Activated CD8-positive, alpha-beta T cell treated with anti-CD3 and anti-CD28 coated beads for 36 hours (primary cell): ENCODE data around the gene THADA. TPM values are rescaled to one million over a fixed set of nuclear protein-coding genes. Genes with fewer than 3 reads are reported as not detected.

Experiments
- ATAC-seq: fragments of 200-7000 bp; cut with Tn5 transposase; one replicate; pipeline ENCODE4 v1.10.0; 2021; ENCODE audit warnings: mild to moderate bottlenecking, moderate library complexity
- CTCF ChIA-PET: fragments of 350-600 bp; sonication (Branson Sonifier 250); formaldehyde crosslinking; loops from one replicate; lab custom pipeline; 2021; ENCODE audit warnings: antibody characterized with exemption; lab: Charles Lee
- POLR2A ChIA-PET: fragments of 350-600 bp; sonication (Branson Sonifier 250); formaldehyde crosslinking; loops from one replicate; lab custom pipeline; 2021; ENCODE audit warnings: antibody characterized with exemption; lab: Charles Lee
- DNase-seq: peaks from one replicate; pipeline ENCODE4 v3.0.0-alpha.2; 2020
- H3K27ac Mint-ChIP-seq: one replicate; pipeline ENCODE4 v1.8.0; 2021; ENCODE audit warnings: mild to moderate bottlenecking, mixed read lengths
- H3K27me3 Mint-ChIP-seq: one replicate; pipeline ENCODE4 v1.8.0; 2021; ENCODE audit warnings: mixed read lengths
- H3K36me3 Mint-ChIP-seq: one replicate; pipeline ENCODE4 v1.8.0; 2021; ENCODE audit warnings: low read depth, mixed read lengths
- H3K4me1 Mint-ChIP-seq: one replicate; pipeline ENCODE4 v1.8.0; 2021; ENCODE audit warnings: low read depth, mixed read lengths
- H3K4me3 Mint-ChIP-seq: one replicate; pipeline ENCODE4 v1.8.0; 2021; ENCODE audit warnings: mild to moderate bottlenecking, moderate library complexity, mixed read lengths
- H3K9me3 Mint-ChIP-seq: one replicate; pipeline ENCODE4 v1.8.0; 2021; ENCODE audit warnings: mixed read lengths
- intact Hi-C: fragments of 100-400 bp; cut with micrococcal nuclease; formaldehyde crosslinking; loops from one replicate; pipeline ENCODE4 v1.10.0; 2022
- total RNA-seq, 2 experiments: library from RNA; stranded (reverse); gene quantifications; one replicate each; pipeline ENCODE4 v1.2.3, GENCODE V29; 2021
- TF ChIP-seq, protein P1 (sequence below): fragments of 200-600 bp; IDR thresholded peaks from one replicate; pipeline ENCODE4 v1.8.0; 2022; ENCODE audit warnings: antibody characterized with exemption, mild to moderate bottlenecking

Gene THADA
- total RNA-seq, 2 experiments from 2014 or later: 31.3 to 31.6 TPM

GRCh38 chr2:43333101-43333655 lies 262.7 kb downstream of the THADA start:
- peaks cover 9% of the 10 kb centered on the region for H3K36me3 Mint-ChIP-seq
- ChIA-PET CTCF (no interaction called here), POLR2A (interaction anchor here (0.8 kb wide), 1 partner anchor 426 kb away, joined by 3 read pairs; no protein-coding TSS in a partner anchor)
- intact Hi-C loops: no loop called here
- no peak overlapping the region for H3K4me3 Mint-ChIP-seq
- H3K9me3 Mint-ChIP-seq: no peaks in the 10 kb centered on the region
- peaks cover 7% of the 10 kb centered on the region for H3K4me1 Mint-ChIP-seq
- no peak for ATAC-seq
- TF ChIP-seq, protein P1, sequence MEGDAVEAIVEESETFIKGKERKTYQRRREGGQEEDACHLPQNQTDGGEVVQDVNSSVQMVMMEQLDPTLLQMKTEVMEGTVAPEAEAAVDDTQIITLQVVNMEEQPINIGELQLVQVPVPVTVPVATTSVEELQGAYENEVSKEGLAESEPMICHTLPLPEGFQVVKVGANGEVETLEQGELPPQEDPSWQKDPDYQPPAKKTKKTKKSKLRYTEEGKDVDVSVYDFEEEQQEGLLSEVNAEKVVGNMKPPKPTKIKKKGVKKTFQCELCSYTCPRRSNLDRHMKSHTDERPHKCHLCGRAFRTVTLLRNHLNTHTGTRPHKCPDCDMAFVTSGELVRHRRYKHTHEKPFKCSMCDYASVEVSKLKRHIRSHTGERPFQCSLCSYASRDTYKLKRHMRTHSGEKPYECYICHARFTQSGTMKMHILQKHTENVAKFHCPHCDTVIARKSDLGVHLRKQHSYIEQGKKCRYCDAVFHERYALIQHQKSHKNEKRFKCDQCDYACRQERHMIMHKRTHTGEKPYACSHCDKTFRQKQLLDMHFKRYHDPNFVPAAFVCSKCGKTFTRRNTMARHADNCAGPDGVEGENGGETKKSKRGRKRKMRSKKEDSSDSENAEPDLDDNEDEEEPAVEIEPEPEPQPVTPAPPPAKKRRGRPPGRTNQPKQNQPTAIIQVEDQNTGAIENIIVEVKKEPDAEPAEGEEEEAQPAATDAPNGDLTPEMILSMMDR: no peak
- DNase-seq: no peak
- no peak overlapping the region for H3K27ac Mint-ChIP-seq
- H3K27me3 Mint-ChIP-seq: no peaks in the 10 kb centered on the region

- Mint-ChIP-seq H3K9me3 (no peaks in the 10 kb centered on the region), H3K27me3 (no peaks in the 10 kb centered on the region), H3K4me3 (no peak overlapping the region), H3K36me3 (peaks cover 9% of the 10 kb centered on the region), H3K4me1 (peaks cover 7% of the 10 kb centered on the region), H3K27ac (no peak overlapping the region)
- ATAC-seq (no peak), DNase-seq (no peak)
- TF ChIP-seq, protein P1: no peak
- CTCF ChIA-PET: no interaction called here
- POLR2A ChIA-PET: interaction anchor here (0.8 kb wide), 1 partner anchor 427 kb away, joined by 3 read pairs; no protein-coding TSS in a partner anchor
- intact Hi-C loops: no loop called here
Measured at GRCh38 chr2:43332653-43333052, 263.2 kb downstream of the THADA start.

DNA sequence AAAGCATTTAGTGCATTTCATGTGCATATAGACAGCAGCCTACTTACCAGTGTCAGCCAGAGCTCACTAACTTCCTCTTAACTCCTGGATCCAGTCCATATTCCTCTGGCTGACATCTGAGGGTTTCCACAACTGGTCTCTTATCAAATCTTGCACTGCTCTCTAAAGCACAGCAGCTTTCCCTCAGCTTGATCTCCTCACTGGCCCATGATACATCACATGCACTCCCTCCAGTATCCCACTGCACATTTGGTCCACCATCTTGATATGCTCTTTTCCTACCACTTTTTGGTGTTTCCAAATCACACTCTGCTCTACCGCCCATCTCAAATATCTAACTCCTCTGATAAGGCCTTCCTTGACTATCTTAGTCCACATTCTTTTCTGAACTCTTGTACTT lies 264.4 kb downstream of the THADA start:
- TF ChIP-seq, protein P1: no peak
- no peak for ATAC-seq
- DNase-seq: no peak
- Mint-ChIP-seq H3K27ac (no peak overlapping the region), H3K36me3 (peaks cover 12% of the 10 kb centered on the region), H3K4me3 (no peak overlapping the region), H3K9me3 (no peaks in the 10 kb centered on the region), H3K4me1 (peaks cover under 1% of the 10 kb centered on the region), H3K27me3 (no peaks in the 10 kb centered on the region)
- ChIA-PET CTCF (interaction anchor here (1.3 kb wide), 1 partner anchor 102 kb away, joined by 5 read pairs; no protein-coding TSS in a partner anchor), POLR2A (no interaction called here)
- intact Hi-C loops: no loop called here

- Mint-ChIP-seq H3K4me3 (no peak overlapping the region), H3K27me3 (no peaks in the 10 kb centered on the region), H3K27ac (no peak overlapping the region), H3K4me1 (no peaks in the 10 kb centered on the region), H3K36me3 (peaks cover 10% of the 10 kb centered on the region), H3K9me3 (no peaks in the 10 kb centered on the region)
- ChIA-PET CTCF (no interaction called here), POLR2A (interaction anchor here (1.6 kb wide), 1 partner anchor 17 kb away, joined by 3 read pairs; no protein-coding TSS in a partner anchor)
- ATAC-seq (no peak), DNase-seq (no peak)
- TF ChIP-seq, protein P1: no peak
- intact Hi-C loops: no loop called here
Measured at GRCh38 chr2:43329637-43330036, 266.2 kb downstream of the THADA start.

GRCh38 chr2:43328832-43329231 lies 267.0 kb downstream of the THADA start:
- Mint-ChIP-seq H3K36me3 (peaks cover 10% of the 10 kb centered on the region), H3K4me3 (no peak overlapping the region), H3K4me1 (no peaks in the 10 kb centered on the region), H3K9me3 (no peaks in the 10 kb centered on the region), H3K27ac (no peak overlapping the region), H3K27me3 (no peaks in the 10 kb centered on the region)
- intact Hi-C loops: no loop called here
- DNase-seq (no peak), ATAC-seq (no peak)
- TF ChIP-seq, protein P1: no peak
- ChIA-PET POLR2A (interaction anchor here (0.6 to 1.6 kb wide), 2 partner anchors 17 to 172 kb away, joined by 3 read pairs; no protein-coding TSS in a partner anchor), CTCF (no interaction called here)
